HG02981 (cell line): ENCODE data around the gene CYP4F22.
"Not testable (repeated sequence)": the region's sequence is repeated elsewhere in the genome, so short reads cannot be mapped to it uniquely, and the experiment has no call there.

Source experiments
- ATAC-seq: cut with Tn5 transposase; IDR thresholded peaks from one replicate; pipeline ENCODE4 v1.9.1; 2021; ENCODE audit warnings: mild to moderate bottlenecking, moderate library complexity; ENCODE audit not compliant: unreplicated experiment

The CYP4F22 gene

DNA sequence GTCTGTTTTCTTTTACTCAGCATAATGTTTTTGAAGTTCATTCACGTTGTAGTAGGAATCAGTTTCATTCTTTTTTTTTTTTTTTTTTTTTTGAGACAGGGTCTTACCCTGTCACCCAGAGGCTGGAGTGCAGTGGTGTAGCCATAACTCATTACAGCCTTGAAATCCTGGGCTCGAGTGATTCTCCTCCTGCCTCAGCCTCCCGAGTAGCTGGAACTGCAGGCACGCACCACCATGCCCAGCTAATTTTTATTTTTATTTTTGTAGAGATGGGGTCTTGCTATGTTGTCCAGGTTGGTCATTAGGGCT is 25.2 kb downstream of the CYP4F22 start:
- not testable (repeated sequence) for ATAC-seq

DNA sequence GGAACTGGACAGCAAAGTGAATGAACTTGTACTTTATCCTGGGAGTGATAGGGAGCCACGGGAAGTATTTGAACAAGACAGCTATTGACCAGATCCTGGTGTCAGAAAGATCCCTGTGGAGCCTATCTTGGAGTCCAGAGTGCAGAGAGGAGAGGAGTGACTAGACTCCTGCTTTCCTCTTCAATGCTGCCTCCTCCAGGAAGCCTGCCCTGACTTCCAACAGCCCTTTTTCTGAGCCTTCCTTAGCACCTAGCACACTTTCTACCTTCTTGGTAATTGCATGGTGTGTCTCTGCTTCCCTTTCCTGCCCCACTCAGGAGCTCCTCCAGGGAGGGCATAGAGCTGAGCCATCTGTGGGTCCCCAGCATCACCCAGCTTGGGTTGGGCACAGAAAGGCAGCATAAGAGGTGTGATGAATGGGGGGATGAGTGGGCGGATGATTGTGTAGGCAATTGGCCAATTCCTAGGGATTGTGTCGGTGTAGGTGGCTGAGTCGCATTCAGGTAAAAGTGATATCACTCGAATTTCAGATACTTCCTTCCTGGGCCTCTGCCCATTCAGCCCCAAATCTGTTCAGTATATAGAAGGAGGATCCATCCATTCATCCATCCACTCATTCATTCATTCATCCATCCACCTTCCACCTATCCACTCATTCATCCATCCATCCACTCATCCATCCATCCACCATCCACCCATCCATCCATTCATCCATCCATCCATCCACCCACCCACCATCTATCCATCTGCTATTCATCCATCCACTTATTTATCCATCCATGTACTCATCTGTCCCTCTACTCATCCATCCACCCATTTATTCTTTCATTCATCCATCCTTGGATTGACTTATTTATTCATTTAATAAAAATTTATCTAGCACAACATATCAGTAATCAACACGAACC is 26.9 kb downstream of the CYP4F22 start:
- ATAC-seq, result no peak

DNA sequence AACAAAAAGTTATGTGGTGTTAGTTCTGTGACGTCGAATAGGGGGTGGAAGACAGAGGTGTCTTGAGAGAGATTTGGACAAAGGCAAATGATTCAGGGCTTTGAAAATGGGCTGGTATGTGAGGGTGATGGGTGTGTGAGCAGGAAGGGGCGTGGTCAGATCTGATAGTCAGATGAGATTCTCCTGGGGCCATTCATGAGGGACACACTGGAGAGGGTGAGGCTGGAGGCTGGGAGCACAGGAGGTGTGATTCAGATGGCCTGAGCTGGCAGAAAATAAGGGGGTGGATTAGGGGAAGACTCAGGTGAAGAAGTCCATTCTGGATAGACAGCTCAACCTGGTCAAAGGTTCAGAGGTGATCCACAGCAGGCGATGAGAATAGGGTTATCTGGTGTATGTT is 28.0 kb downstream of the CYP4F22 start:
- no peak for ATAC-seq

DNA sequence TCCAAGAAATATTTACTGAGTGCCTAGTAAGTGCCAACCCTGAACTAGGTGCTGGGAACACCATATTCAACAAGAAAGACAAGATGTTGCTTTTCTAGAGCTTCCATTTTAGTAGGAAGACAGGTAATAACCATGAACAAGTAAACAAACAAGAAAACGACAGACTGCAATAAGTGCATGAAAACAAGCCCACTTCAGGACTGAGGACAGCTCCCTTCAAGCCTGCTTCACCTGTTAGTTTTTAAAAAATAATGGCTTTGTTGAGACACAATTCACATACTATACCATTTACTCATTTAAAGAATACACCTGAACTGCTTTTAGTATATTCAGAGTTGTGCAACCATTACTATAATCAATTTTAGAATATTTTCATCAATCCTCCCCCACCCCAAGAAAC is 30.4 kb downstream of the CYP4F22 start:
- ATAC-seq, result no peak

DNA sequence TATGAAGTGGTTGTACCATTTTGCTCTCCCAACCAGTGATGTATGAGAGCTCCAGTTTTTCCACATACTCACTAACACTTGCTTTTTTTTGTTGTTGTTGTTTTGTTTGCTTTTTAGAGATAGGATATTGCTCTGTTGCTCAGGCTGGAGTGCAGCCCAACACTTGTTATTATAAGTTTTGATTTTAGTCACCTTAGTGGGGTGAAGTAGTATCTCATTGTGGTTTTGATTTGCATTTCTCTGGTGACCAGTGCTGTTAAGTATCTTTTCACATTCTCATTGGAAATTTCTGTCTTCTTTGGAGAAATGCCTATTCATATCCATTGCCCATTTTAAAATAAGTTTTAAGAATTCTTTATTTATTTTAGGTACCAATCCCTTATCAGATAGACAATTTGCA is 31.3 kb downstream of the CYP4F22 start:
- no peak for ATAC-seq

DNA sequence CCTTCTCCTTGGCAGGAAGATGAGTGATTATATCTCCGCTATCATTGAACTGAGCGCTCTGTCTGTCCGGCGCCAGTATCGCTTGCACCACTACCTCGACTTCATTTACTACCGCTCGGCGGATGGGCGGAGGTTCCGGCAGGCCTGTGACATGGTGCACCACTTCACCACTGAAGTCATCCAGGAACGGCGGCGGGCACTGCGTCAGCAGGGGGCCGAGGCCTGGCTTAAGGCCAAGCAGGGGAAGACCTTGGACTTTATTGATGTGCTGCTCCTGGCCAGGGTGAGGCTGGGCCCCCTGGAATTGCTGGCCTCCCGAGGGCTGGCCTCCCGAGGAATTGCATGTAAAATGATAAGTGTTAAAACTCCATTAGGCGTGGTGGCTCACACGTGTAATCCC is 32.1 kb downstream of the CYP4F22 start:
- ATAC-seq, result no peak

DNA sequence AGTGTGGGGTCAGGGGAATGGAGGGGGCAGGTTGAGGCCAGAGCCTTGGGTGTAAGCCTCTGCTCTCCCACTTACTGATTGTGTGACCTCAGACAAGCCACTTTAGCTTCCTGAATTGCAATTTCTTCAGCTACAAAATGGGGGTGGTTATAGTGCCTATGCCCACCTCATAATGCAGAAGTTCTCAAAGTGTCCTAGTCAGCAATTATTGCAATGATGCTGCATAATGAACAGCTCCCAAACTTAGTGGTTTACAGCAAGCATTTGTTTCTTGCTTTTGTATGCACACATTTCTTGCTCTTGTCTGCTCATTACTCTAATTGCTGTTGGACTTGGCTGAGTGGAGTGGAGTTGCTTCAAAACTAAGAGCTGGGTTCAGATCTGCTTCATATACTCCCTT is 36.0 kb downstream of the CYP4F22 start:
- ATAC-seq, result no peak

DNA sequence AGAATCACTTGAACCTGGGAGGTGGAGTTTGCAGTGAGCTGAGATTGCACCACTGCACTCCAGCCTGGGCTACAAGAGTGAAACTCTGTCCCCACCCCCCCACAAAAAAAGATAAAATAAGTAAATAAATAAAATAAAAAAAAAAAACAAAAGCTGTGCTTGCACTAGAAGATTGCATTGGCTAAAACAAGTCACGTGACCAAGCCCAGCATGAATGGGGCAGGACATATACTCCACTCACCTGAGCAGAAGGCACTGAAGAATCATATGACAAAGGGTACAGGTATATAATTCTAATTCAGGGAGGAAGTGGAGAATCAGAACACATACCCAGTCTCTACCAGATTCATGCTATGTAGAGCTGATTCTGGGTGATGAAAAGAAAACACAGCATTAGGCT is 36.6 kb downstream of the CYP4F22 start:
- ATAC-seq, result no peak

DNA sequence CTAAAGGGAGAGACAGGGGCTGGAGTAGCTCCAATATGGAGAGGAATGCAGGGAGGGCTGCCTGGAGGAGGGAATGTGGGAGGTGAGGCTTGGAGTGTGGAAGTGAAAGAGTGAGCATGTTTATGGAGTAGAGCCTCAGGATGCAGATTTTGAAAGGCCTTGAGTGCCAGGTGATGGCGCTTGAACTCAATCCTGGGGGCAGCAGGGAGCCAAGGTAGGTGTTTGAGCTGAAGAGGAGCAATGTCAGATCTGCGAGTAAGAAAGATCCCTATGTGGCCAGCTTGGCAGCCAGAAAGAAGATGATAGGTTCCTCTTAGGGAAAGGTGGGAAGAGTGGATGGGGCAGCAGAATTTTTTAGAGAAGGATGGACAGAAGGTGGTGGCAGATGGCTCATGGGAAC is 40.3 kb downstream of the CYP4F22 start:
- no peak for ATAC-seq

DNA sequence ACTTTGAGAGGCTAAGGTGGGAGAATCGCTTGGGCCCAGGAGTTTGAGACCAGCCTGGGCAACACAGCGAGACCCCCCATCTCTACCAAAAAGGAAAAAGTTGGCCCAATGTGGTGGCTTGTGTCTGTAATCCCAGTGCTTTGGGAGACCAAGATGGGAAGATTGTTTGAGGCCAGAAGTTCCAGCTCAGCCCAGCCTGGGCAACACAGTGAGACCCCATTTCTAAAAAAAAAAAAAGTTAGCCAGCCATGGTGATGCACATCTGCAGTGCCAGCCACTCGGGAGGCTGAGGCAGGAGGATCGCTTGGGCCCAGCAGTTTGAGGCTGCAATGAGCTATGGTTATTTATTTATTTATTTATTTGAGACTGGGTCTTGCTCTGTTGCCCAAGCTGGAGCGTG is 41.3 kb downstream of the CYP4F22 start:
- ATAC-seq, result no peak

DNA sequence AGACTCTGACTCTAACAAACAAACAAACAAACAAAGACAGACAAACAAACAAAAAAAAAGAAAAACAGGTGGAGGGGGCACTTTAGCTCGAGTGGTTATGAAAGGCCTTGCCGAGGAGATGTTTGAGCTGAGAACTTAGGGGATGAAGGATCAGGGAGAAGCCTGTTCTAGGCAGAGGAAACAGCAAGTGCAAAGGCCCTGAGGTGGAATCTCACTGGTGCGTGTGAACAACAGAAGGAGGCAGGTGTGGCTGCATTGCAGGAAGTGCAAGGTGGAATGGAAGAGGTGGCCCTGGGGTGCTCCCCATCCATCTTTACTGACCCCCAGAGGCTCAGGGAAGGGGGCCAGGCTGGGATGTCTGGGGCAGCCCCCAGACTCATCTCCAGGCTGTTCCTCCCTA is 41.9 kb downstream of the CYP4F22 start:
- no peak for ATAC-seq

DNA sequence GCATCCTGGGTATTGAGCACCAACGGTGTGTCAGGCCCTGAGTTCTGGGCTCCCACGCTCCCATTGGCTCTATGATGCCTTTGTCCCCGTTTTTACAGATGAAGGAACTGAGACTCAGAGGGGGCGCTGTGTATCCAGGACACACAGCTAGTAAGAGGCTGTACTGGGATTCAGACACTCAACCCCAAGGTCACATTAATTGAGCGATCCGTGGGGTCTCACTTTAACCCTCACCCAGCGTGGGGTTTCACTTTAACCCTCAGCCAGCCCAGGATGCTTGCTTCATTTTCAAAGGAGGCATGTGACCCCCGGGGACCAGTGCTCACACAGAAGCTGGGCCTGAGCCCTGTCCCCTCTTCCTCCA is 42.6 kb downstream of the CYP4F22 start:
- no peak for ATAC-seq

DNA sequence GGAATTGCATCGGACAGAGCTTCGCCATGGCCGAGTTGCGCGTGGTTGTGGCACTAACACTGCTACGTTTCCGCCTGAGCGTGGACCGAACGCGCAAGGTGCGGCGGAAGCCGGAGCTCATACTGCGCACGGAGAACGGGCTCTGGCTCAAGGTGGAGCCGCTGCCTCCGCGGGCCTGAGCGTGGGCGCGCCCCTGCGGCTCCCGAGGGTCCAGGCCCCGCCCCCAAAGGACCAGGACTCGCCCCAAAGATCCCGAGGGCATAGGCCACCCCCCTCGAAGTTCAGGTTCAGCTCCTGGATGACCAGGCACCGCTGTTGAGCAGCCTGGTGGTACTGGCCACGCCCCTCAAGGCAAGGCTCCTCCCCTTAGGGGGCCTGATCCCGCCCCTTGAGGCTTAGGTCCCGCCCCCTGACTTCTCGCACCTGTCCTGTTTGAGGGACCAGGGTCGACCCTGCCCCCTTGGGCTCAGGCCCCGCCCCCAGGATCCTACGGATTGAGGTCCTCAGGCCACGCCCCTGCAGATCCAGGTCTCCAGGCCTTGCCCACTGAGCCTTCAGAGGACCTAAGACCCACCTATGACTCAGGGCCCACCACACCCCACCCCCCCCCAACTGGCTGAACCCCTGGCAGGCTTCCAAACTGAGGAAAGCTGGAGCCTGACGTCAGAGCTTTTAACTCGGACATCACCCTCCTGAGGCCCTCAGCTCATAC is 43.1 kb downstream of the CYP4F22 start:
- no peak for ATAC-seq

DNA sequence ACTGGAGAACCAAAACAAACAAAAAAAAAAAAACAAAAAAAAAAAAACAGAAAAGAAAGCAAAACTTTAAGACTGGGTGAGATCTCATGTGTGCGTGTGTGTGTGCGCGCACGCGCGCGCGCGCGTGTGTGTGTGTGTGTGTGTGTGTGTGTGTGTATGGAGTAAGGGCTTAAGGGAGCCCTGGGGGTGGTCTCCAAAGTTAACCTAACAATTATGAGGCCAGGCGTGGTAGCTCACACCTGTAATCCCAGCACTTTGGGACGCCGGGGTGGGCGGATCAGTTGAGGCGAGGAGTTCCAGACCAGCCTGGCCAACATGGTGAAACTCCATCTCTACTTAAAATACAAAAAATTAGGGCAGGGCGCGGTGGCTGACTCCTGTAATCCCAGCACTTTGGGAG is 46.7 kb downstream of the CYP4F22 start:
- ATAC-seq, result no peak

DNA sequence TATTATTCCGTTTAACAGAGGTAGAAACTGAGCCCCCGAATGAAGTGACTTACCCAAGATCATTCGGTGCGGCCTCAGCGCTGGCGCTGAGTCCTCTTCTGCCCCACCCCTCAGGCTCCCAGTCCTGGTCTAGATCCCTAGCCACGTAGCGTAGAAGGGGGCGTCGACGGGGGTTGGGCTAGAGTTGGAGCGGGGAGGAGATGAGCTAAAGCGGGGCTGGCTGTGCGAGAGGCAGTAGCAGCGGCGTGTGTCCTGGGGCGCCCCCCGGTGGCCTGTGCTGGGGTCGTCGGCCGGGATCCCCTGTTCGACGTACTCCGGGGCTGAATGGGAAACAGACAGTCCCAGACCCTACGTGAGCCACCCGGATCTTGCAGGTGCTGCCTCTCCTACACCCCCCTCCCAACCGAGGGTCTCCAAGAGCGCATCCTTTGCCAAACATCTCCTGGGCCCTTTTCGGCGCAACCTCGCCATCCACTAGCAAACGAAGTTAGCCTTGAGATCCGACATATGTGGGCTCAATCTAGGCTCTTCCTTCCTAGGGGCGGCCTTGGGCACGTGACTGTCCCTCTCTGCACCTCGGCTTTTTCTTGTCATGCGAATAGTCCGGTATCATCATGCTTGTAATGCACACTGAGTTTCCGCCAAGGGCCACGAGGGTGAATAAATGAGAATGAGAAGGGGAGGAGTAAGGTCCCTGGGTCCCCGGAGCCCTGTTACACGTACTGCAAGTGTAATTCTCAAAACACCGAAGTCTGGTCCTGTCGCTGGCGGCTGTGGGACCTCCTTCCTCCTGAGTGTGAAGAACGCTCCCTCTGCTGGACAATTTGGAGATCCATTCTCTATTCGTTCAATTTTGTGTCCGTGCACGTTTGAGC is 47.7 kb downstream of the CYP4F22 start:
- ATAC-seq, result peak; percentile 65

DNA sequence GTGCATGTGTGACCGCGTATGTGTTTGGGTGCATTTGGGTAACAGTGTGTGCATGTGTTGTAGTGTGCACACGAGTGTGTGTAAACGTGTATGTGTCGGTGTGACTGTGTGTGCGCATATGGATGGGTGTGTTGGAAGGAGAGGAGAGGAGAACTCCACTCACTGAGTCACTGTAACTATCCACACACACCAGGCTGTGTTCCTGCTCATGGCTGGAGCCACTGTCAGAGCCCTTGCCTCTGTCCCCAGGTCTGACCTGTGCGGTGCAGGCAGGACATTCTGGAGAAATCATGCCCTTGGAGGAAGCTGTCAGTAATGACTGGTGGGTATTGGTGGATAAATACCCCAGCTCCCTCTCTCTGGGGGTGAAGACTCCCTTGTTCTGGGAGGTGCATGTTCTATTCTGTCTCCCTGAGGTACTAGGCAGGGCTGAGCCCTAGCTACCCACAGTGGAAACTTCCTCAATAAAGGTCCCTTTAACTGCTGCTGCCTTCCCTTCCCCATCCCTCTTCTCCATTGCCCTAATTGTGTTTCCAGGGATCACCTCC is 48.4 kb downstream of the CYP4F22 start:
- no peak for ATAC-seq

DNA sequence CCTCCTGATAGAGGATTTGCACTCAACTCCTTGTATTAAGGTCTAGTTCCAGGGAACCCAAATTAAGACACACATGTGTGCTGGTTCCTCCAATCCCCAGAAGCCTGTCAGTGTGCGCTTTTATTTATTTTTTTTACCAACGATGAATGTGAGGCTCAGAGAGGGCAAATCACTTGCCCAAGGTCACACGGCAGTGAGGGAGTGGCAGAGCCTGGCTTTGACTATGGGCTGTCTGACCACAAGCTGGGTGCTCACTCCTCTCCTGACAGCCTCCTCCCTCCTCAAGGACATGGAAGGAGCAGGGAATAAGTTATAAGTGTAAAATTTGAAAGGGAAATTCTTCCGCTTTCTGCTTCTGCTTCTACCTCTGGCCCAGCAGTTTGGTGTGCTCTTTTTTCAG is 48.9 kb downstream of the CYP4F22 start:
- ATAC-seq, result no peak

DNA sequence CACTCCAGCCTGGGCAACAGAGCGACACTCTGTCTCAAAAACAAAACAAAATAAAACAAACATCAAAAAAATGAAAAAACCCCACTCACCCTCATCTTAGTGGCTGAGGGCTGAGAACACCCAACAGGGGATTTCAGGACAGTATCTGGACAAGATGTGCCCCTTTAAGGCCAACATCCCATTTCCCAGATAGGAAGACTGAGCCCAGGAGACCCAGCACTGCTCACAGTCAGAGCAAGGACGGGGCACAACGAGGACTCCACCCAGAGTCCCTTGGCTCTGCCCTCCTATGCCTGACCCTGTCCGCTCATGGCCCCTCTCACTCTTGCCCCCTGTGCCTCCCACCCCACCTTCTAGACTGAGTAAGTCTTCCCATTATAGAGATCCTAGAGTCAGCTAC is 53.8 kb downstream of the CYP4F22 start:
- no peak for ATAC-seq

DNA sequence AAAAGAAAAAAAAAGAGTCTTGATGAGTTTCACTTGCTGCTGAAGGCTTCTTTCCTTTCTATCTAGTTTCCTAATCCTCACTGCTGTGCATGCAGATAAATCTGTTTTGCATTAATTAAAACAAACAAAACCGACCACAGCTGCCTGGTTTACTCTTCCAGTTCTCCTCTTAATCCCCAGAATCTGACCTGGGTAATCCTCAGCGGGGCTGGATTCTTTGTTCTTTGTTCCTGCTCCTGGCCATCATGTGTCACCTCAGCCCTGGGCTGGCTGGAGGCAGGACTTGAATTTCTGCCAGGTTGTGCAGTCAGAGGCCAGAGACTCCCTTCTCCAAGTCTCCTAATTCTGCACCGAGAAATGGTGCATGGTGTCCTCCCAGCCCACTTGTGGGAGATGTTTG is 54.5 kb downstream of the CYP4F22 start:
- no peak for ATAC-seq

DNA sequence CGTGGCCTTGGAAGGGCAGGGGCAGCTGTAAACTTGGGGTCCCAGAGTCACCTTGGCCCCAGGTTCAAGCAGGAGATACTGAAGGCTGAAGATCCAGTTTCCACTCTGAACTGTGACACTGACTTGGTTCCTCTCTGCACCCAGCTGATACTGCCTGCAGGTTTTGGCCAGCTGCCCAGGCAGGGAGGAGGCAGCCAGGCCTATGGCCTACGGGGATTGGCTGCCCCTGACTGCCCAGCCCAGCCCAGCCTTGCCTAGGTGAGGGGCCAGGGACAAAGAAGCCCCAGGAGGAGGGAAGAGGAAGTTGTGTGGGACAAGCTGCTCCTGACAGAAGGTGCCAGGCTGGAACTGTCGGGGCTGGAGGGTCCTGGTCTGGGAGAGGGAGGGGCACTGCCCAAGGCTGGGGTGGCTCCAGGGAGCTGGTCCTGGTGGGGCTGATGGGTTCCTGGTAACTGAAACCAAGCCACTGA is 55.0 kb downstream of the CYP4F22 start:
- no peak for ATAC-seq

DNA sequence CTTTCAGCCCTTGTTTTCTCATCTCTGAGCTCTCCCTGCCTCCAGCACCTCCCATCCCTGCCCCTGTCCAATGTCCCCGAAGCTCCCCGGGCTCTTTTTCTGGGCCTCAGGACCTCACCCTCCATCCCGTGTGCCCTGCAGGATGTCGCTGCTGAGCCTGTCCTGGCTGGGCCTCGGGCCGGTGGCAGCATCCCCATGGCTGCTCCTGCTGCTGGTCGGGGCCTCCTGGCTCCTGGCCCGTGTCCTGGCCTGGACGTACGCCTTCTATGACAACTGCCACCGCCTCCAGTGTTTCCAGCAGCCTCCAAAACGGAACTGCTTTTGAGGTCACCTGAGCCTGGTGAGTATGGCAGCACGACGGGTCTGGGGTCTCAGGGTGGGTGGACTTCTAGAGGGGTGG is 55.6 kb downstream of the CYP4F22 start:
- ATAC-seq, result no peak
